PC-9 (cell line): ENCODE results near the gene PCGF3. TPM values are rescaled to one million over a fixed set of nuclear protein-coding genes. Genes with fewer than 3 reads are reported as not detected.

Experiments
- BruUV-seq: library from RNA; stranded (reverse); fragments of 400-500 nt; replicated peaks from 2 replicates; lab custom pipeline; 2021; lab: Mats Ljungman, UMichigan
- CTCF ChIA-PET: fragments of 300-600 bp; sonication (Branson Sonifier 250); formaldehyde crosslinking; loops from one replicate; lab custom pipeline; 2022; ENCODE audit warnings: antibody characterized with exemption; lab: Charles Lee
- POLR2A ChIA-PET: fragments of 300-600 bp; sonication (Branson Sonifier 250); formaldehyde crosslinking; loops from one replicate; lab custom pipeline; 2022; ENCODE audit warnings: antibody characterized with exemption; ENCODE audit not compliant: unreplicated experiment; lab: Charles Lee
- DNase-seq, 2 experiments: peaks; one replicate each; pipeline versions ENCODE4 v3.0.0 to v3.0.0-alpha.2; 2015 to 2022; ENCODE audit warnings: mixed read lengths in 1 of 2
- H2AFZ ChIP-seq: fragments of 200-600 bp; sonication (generic); 2 replicates; pipeline ENCODE4 v1.8.1; 2017; ENCODE audit warnings: antibody characterized with exemption
- H3F3A ChIP-seq: fragments of 200-600 bp; sonication (generic); 2 replicates; pipeline ENCODE4 v1.8.1; 2017; ENCODE audit warnings: antibody characterized with exemption, mild to moderate bottlenecking, low read depth; ENCODE audit not compliant: insufficient read depth
- H3K27ac ChIP-seq: fragments of 200-600 bp; sonication (generic); 2 replicates; pipeline ENCODE4 v1.6.1; 2016; ENCODE audit warnings: mixed run types
- H3K27me3 ChIP-seq: fragments of 200-600 bp; sonication (generic); 2 replicates; pipeline ENCODE4 v1.6.1; 2016; ENCODE audit warnings: low read depth, mixed run types; ENCODE audit not compliant: insufficient read depth
- H3K36me3 ChIP-seq: fragments of 200-600 bp; sonication (generic); 2 replicates; pipeline ENCODE4 v1.6.1; 2016; ENCODE audit warnings: low read depth, mixed run types
- H3K4me1 ChIP-seq: fragments of 200-600 bp; sonication (generic); replicated peaks from 2 replicates; pipeline ENCODE4 v1.6.1; 2016; ENCODE audit warnings: mixed run types; ENCODE audit not compliant: insufficient read depth
- H3K4me2 ChIP-seq: fragments of 200-600 bp; sonication (generic); 2 replicates; pipeline ENCODE4 v1.6.1; 2017; ENCODE audit warnings: mixed run types
- H3K4me3 ChIP-seq: fragments of 200-600 bp; sonication (generic); 2 replicates; pipeline ENCODE4 v1.6.1; 2016; ENCODE audit warnings: mixed run types
- H3K79me2 ChIP-seq: fragments of 200-600 bp; sonication (generic); 2 replicates; pipeline ENCODE4 v1.6.1; 2017; ENCODE audit warnings: low read depth, mixed run types
- H3K9me2 ChIP-seq: fragments of 200-600 bp; sonication (generic); 2 replicates; pipeline ENCODE4 v1.8.1; 2017; ENCODE audit warnings: mild to moderate bottlenecking; ENCODE audit not compliant: insufficient read depth
- H3K9me3 ChIP-seq: fragments of 200-600 bp; sonication (generic); 2 replicates; pipeline ENCODE4 v1.8.1; 2016; ENCODE audit warnings: low read depth; ENCODE audit not compliant: insufficient read depth
- H4K20me1 ChIP-seq: fragments of 200-600 bp; sonication (generic); 2 replicates; pipeline ENCODE4 v1.8.1; 2017; ENCODE audit not compliant: insufficient read depth
- EZH2 ChIP-seq: fragments of 200-600 bp; sonication (generic); IDR thresholded peaks from 2 replicates; pipeline ENCODE4 v1.8.0; 2017; ENCODE audit warnings: antibody characterized with exemption, low read depth
- intact Hi-C: fragments of 100-400 bp; cut with micrococcal nuclease; formaldehyde crosslinking; loops from one replicate; pipeline ENCODE4 v1.10.0; 2022; ENCODE audit not compliant: unreplicated experiment
- total RNA-seq: library from RNA; stranded (reverse); gene quantifications from 2 replicates; pipeline ENCODE4 v1.2.3, GENCODE V29; 2021
- TF ChIP-seq, protein P1 (sequence below): fragments of 200-600 bp; sonication (generic); conservative IDR thresholded peaks from 2 replicates; pipeline ENCODE4 v1.6.1; 2017; ENCODE audit warnings: mixed run types, antibody characterized with exemption, mild to moderate bottlenecking, moderate library complexity

Gene PCGF3
- total RNA-seq, 1 experiment from 2014 or later: 60.8 TPM

DNA sequence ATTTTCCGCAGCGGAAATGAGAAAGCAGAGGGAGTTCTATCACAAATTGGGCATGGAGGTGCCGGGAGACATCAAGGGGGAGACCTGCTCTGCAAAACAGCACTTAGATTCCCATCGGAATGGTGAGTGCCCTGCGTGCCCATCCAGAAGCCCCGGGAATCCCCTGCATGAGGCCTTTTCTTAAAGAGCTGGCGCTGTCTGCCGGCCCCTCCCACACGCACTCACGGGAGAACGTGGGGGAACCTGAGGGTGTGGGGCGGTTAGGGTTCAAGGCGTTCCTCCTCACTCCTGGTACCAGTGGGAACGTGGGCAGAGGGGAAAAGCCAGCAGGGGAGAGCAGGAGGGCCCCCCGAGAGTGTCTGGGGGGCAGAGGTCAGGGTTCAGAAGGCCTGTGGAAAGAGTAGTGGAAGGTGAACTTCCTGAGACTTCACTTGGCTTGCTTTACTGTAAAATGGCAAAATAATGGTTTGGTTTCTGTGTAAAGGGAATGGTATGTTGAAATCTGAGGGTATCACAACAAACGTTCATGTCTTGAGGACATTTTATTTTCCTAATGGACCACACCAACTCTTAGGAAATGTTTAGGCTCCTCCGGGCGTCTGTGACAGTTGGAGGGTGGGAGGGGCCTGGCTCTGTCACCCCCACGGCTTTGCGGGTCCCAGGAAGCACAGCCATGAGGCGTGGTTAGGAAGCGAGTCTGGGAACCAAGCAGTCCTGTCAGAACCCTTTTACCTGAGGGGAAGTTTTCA, 38.0 kb downstream of the PCGF3 start:
- CTCF ChIA-PET: no interaction called here

DNA sequence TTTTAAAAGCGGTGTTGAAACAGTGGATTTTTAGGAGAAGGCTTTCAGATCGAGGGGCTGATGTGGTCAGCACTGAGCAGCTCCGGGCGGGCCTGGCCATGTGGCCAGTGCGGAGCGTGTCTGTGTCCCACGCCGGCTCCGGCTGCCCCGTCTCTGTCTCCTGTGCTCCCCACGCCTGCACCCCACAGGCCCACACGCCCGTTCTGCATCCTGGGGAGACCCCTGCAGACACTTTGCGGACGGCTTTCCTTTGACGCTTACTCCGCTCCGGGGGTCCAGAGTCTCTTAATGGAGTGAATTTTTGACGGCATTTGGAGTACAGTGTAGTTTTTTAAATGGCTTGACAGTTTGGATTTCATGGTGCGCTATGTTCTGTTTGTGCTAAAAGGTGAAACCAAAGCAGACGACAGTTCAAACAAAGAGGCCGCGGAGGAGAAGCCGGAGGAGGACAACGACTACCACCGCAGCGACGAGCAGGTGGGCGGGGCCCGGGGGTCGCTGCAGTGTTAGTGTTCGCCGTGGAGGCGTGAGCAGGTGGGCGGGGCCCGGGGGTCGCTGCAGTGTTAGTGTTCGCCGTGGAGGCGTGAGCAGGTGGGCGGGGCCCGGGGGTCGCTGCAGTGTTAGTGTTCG, 38.7 kb downstream of the PCGF3 start:
- POLR2A ChIA-PET: no interaction called here
- Histone ChIP-seq H3K4me3 (no peak overlapping the region), H3K79me2 (no peaks in the 10 kb centered on the region), H3K27me3 (no peaks in the 10 kb centered on the region), H3K27ac (no peak overlapping the region), H3F3A (peaks cover 18% of the 10 kb centered on the region; the same call in 1 of the 2 replicates), H4K20me1 (peaks cover 8% of the 10 kb centered on the region), H2AFZ (no peak overlapping the region), H3K4me2 (no peak overlapping the region), H3K9me3 (no peaks in the 10 kb centered on the region), H3K36me3 (no peaks in the 10 kb centered on the region), H3K4me1 (no peaks in the 10 kb centered on the region), H3K9me2 (no peaks in the 10 kb centered on the region)
- intact Hi-C loops: loop anchor here (10.0 kb wide), 1 partner anchor 140 kb away; no protein-coding TSS in a partner anchor
- CTCF ChIA-PET: no interaction called here
- no peak for DNase-seq
- TF ChIP-seq EZH2: no peak
- TF ChIP-seq, protein P1, sequence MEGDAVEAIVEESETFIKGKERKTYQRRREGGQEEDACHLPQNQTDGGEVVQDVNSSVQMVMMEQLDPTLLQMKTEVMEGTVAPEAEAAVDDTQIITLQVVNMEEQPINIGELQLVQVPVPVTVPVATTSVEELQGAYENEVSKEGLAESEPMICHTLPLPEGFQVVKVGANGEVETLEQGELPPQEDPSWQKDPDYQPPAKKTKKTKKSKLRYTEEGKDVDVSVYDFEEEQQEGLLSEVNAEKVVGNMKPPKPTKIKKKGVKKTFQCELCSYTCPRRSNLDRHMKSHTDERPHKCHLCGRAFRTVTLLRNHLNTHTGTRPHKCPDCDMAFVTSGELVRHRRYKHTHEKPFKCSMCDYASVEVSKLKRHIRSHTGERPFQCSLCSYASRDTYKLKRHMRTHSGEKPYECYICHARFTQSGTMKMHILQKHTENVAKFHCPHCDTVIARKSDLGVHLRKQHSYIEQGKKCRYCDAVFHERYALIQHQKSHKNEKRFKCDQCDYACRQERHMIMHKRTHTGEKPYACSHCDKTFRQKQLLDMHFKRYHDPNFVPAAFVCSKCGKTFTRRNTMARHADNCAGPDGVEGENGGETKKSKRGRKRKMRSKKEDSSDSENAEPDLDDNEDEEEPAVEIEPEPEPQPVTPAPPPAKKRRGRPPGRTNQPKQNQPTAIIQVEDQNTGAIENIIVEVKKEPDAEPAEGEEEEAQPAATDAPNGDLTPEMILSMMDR: no peak
- no TSS peak for BruUV-seq

More for the DNA sequence above, 38.0 kb downstream of the PCGF3 start:
- Histone ChIP-seq H3K27ac (no peak overlapping the region), H3K79me2 (no peaks in the 10 kb centered on the region), H3K27me3 (no peaks in the 10 kb centered on the region), H3F3A (peaks cover 18% of the 10 kb centered on the region; the same call in 1 of the 2 replicates), H3K4me3 (no peak overlapping the region), H3K36me3 (no peaks in the 10 kb centered on the region), H4K20me1 (peaks cover 8% of the 10 kb centered on the region), H3K4me2 (no peak overlapping the region), H3K9me3 (no peaks in the 10 kb centered on the region), H3K4me1 (no peaks in the 10 kb centered on the region), H3K9me2 (no peaks in the 10 kb centered on the region), H2AFZ (no peak overlapping the region)
- DNase-seq: no peak
- POLR2A ChIA-PET: interaction anchor here (0.6 kb wide), 1 partner anchor 603 kb away, joined by 3 read pairs; no protein-coding TSS in a partner anchor
- BruUV-seq: no TSS peak
- intact Hi-C loops: loop anchor here (10.0 kb wide), 1 partner anchor 139 kb away; no protein-coding TSS in a partner anchor
- TF ChIP-seq, protein P1: no peak
- TF ChIP-seq EZH2: no peak

DNA sequence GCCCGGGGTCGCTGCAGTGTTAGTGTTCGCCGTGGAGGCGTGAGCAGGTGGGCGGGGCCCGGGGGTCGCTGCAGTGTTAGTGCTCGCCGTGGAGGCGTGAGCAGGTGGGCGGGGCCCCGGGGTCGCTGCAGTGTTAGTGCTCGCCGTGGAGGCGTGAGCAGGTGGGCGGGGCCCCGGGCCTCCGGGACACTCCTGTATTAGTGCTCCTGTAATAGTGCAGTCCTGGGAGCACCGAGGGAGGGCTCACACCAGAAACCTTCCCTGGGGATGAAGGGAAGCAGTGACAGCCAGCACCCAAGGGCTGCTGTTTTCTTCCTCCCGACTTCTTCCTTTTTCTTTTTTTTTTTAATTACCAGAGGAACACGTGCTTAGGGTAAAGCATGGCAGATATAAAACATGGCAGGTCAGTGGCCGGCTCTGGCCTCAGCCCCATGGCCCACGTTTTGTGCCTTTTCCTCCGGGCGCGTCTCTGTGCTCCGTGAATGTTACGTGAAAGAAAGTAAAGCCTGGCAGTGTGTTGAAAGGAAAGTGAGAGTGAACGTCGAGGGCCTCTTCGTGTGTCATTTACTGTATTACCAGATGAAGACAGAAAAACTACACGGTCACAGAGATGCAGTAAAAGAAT, 42.0 kb downstream of the PCGF3 start:
- intact Hi-C loops: loop anchor here (10.0 kb wide), 1 partner anchor 143 kb away; no protein-coding TSS in a partner anchor
- TF ChIP-seq, protein P1: no peak
- TF ChIP-seq EZH2: no peak

More for the DNA sequence above, 42.0 kb downstream of the PCGF3 start:
- Histone ChIP-seq H3K9me3 (no peaks in the 10 kb centered on the region), H3K27ac (no peak overlapping the region), H3F3A (peaks cover 20% of the 10 kb centered on the region; the same call in 1 of the 2 replicates), H4K20me1 (peaks cover 16% of the 10 kb centered on the region), H3K9me2 (no peaks in the 10 kb centered on the region), H2AFZ (no peak overlapping the region), H3K4me3 (no peak overlapping the region), H3K36me3 (no peaks in the 10 kb centered on the region), H3K4me2 (no peak overlapping the region), H3K27me3 (no peaks in the 10 kb centered on the region), H3K79me2 (no peaks in the 10 kb centered on the region), H3K4me1 (no peaks in the 10 kb centered on the region)
- CTCF ChIA-PET: no interaction called here
- BruUV-seq: no TSS peak
- POLR2A ChIA-PET: no interaction called here
- DNase-seq: no peak
